HepG2 (cell line): ENCODE measurements around the gene BCL6. TPM values are rescaled to one million over a fixed set of nuclear protein-coding genes. Genes with fewer than 3 reads are reported as not detected.

Source experiments
- ATAC-seq: fragments of 200-7000 bp; cut with Tn5 transposase; 3 replicates; pipeline ENCODE4 v1.9.1; 2020; ENCODE audit warnings: mild to moderate bottlenecking, moderate library complexity
- BruUV-seq: library from RNA; stranded (reverse); fragments of 400-500 nt; replicated peaks from 2 replicates; lab custom pipeline; 2021; lab: Mats Ljungman, UMichigan
- CTCF ChIA-PET: fragments of 300-600 bp; formaldehyde crosslinking; extraction: SDS; loops from one replicate; lab custom pipeline; 2021; ENCODE audit warnings: low total read pairs, inconsistent platforms, low intra/inter-chr PET ratio; lab: Yijun Ruan, JAX
- POLR2A ChIA-PET: fragments of 350-600 bp; sonication (Branson Sonifier 250); formaldehyde crosslinking; loops from one replicate; lab custom pipeline; 2020; ENCODE audit warnings: antibody characterized with exemption, inconsistent platforms; lab: Yijun Ruan, JAX
- DNase-seq: peaks from one replicate; pipeline ENCODE4 v3.0.0-alpha.2; 2015; ENCODE audit warnings: low spot score
- FAIRE-seq: peaks from 3 replicates; lab custom pipeline; 2011; peaks lifted over from hg19 to GRCh38; lab: Jason Lieb, UNC
- H2AFZ ChIP-seq: one replicate; pipeline ENCODE4 v1.6.1; 2011; ENCODE audit warnings: low read length, inconsistent platforms
- H3K27ac ChIP-seq: fragments of 300-600 bp; 3 replicates; pipeline ENCODE4 v1.8.0; 2011; ENCODE audit warnings: mixed run types, mild to moderate bottlenecking, mixed read lengths, low read length, inconsistent platforms; ENCODE audit not compliant: insufficient read depth; ENCODE audit errors: extremely low read length
- H3K27me3 ChIP-seq, 2 experiments: fragments of 200-600 bp in 1 of 2; 2 replicates in 1 of 2; 3 replicates in 1 of 2; pipeline versions ENCODE4 v1.6.0 to v1.8.0; 2011; ENCODE audit warnings: low read length in 2 of 2, mild to moderate bottlenecking in 2 of 2, moderate library complexity in 2 of 2, inconsistent platforms in 1 of 2; ENCODE audit not compliant: insufficient read depth in 2 of 2, control insufficient read depth in 1 of 2
- H3K36me3 ChIP-seq, 2 experiments: fragments of 200-600 bp in 1 of 2; replicated peaks in 1 of 2; 2 replicates in 1 of 2; 3 replicates in 1 of 2; pipeline versions ENCODE4 v1.5.1 to v1.8.0; 2011; ENCODE audit warnings: low read length in 2 of 2, inconsistent platforms in 1 of 2; ENCODE audit not compliant: insufficient read depth in 2 of 2, control insufficient read depth in 1 of 2
- H3K4me1 ChIP-seq: 2 replicates; pipeline ENCODE4 v1.5.1; 2012; ENCODE audit warnings: low read length, inconsistent platforms; ENCODE audit not compliant: insufficient read depth
- H3K4me2 ChIP-seq: 2 replicates; pipeline ENCODE4 v1.6.0; 2011; ENCODE audit warnings: low read depth, low read length, inconsistent platforms
- H3K4me3 ChIP-seq, 3 experiments: fragments of 200-600 bp in 1 of 3; sonication (generic), shearing (Covaris generic) in 1 of 3; replicated peaks in 1 of 3; 2 replicates each; pipeline ENCODE4 v1.5.1; 2011 to 2016; ENCODE audit warnings: low read length in 3 of 3, inconsistent platforms in 2 of 3, low read depth in 2 of 3, mild to moderate bottlenecking in 2 of 3, control low read depth in 1 of 3, mixed read lengths in 1 of 3; ENCODE audit not compliant: insufficient read depth in 1 of 3
- H3K79me2 ChIP-seq: one replicate; pipeline ENCODE4 v1.6.1; 2011; ENCODE audit warnings: low read length, inconsistent platforms; ENCODE audit not compliant: insufficient read depth
- H3K9ac ChIP-seq: 2 replicates; pipeline ENCODE4 v1.6.0; 2011; ENCODE audit warnings: mild to moderate bottlenecking, low read depth, low read length, inconsistent platforms; ENCODE audit not compliant: insufficient read depth
- H3K9me3 ChIP-seq: 2 replicates; pipeline ENCODE4 v1.5.1; 2012; ENCODE audit warnings: mild to moderate bottlenecking, low read length
- H4K20me1 ChIP-seq: 2 replicates; pipeline ENCODE4 v1.6.0; 2011; ENCODE audit warnings: inconsistent platforms, mild to moderate bottlenecking, low read length, moderate library complexity; ENCODE audit not compliant: insufficient read depth
- AGO1 ChIP-seq: fragments of 200-400 bp; formaldehyde crosslinking; IDR thresholded peaks from 2 replicates; pipeline ENCODE4 v1.6.1; 2017; ENCODE audit warnings: mild to moderate bottlenecking, low read depth, low read length, moderate library complexity; ENCODE audit not compliant: poor library complexity, severe bottlenecking
- CBX2 ChIP-seq, 2 experiments: fragments of 200-600 bp in 1 of 2; sonication (generic); formaldehyde crosslinking in 1 of 2; IDR thresholded peaks; 2 replicates each; pipeline versions ENCODE4 v1.7.0 to v1.8.1; 2018 to 2022; ENCODE audit warnings: low read depth in 2 of 2, low read length in 1 of 2, mild to moderate bottlenecking in 1 of 2, missing genetic modification reagents in 1 of 2
- CREB1 ChIP-seq, 2 experiments: fragments of 450-650 bp in 1 of 2; IDR thresholded peaks; 2 replicates each; pipeline ENCODE4 v1.6.1; 2016 to 2017; ENCODE audit warnings: control low read depth in 1 of 2, mild to moderate bottlenecking in 1 of 2, missing compliant biosample characterization in 1 of 2, missing genetic modification characterization in 1 of 2
- GFI1 ChIP-seq: sonication (generic); formaldehyde crosslinking; IDR thresholded peaks from 2 replicates; pipeline ENCODE4 v1.5.0; 2020; ENCODE audit warnings: missing genetic modification reagents, mild to moderate bottlenecking, borderline replicate concordance
- HIVEP1 ChIP-seq: sonication (generic); formaldehyde crosslinking; IDR thresholded peaks from 2 replicates; pipeline ENCODE4 v1.4.0; 2020; ENCODE audit warnings: mild to moderate bottlenecking, missing genetic modification reagents
- HMGA1 ChIP-seq: sonication (generic); formaldehyde crosslinking; conservative IDR thresholded peaks from 2 replicates; pipeline ENCODE4 v1.4.0; 2020; ENCODE audit warnings: missing genetic modification reagents
- NFE2L1 ChIP-seq: sonication (generic); formaldehyde crosslinking; IDR thresholded peaks from 2 replicates; pipeline ENCODE4 v1.4.0; 2020; ENCODE audit warnings: missing genetic modification reagents, mild to moderate bottlenecking, borderline replicate concordance
- NONO ChIP-seq, 2 experiments: fragments of 450-650 bp in 1 of 2; sonication (generic) in 1 of 2; formaldehyde crosslinking in 1 of 2; IDR thresholded peaks in 1 of 2; conservative IDR thresholded peaks in 1 of 2; 2 replicates each; pipeline versions ENCODE4 v1.6.1 to v1.8.0; 2017 to 2022; ENCODE audit warnings: mild to moderate bottlenecking in 1 of 2, missing genetic modification reagents in 1 of 2, moderate library complexity in 1 of 2
- TBX2 ChIP-seq: sonication (generic); formaldehyde crosslinking; IDR thresholded peaks from 2 replicates; pipeline ENCODE4 v1.5.0; 2020; ENCODE audit warnings: missing genetic modification reagents, mild to moderate bottlenecking, borderline replicate concordance
- TCF7 ChIP-seq: sonication (generic); IDR thresholded peaks from 2 replicates; pipeline ENCODE4 v1.6.1; 2016; ENCODE audit warnings: antibody characterized with exemption, low read depth
- ZFP36L2 ChIP-seq: sonication (generic); formaldehyde crosslinking; IDR thresholded peaks from 2 replicates; pipeline ENCODE4 v1.4.0; 2020; ENCODE audit warnings: missing genetic modification reagents
- ZMYM3 ChIP-seq: sonication (generic); formaldehyde crosslinking; IDR thresholded peaks from 2 replicates; pipeline ENCODE4 v1.5.1; 2020; ENCODE audit warnings: mild to moderate bottlenecking, missing genetic modification reagents
- ZUFSP ChIP-seq: sonication (generic); formaldehyde crosslinking; IDR thresholded peaks from 2 replicates; pipeline ENCODE4 v1.9.0; 2021; ENCODE audit warnings: missing genetic modification reagents, mild to moderate bottlenecking, borderline replicate concordance
- WGBS: methylation state at CpG from one replicate; pipeline ENCODE4 v1.1.6; 2017; ENCODE audit warnings: low lambda C conversion rate; 5-methylcytosine and 5-hydroxymethylcytosine counted together
- in situ Hi-C: cut with HindIII; loops from 2 replicates; pipeline ENCODE4 v1.10.0; 2017; ENCODE audit warnings: low pct_unique_long_range_greater_than_20kb; ENCODE audit not compliant: extremely low pct_ligation_motif_present
- intact Hi-C: fragments of 100-400 bp; cut with micrococcal nuclease; formaldehyde crosslinking; loops from one replicate; pipeline ENCODE4 v1.10.0; 2022; ENCODE audit not compliant: unreplicated experiment
- polyA plus RNA-seq, 8 experiments: library from polyadenylated mRNA; depleted of rRNA in 3 of 8; stranded (reverse) in 7 of 8; unstranded in 1 of 8; fragments of >200 nt; fragmentation: Illumina TruSeq in 4 of 8; extraction: Trizol in 4 of 8; gene quantifications; 2 replicates each; pipeline versions ENCODE4 v1.2.1 to v1.2.3, GENCODE V29; 2011 to 2016; ENCODE audit warnings: low read depth in 4 of 8, missing spikeins in 1 of 8, mixed read lengths in 1 of 8; ENCODE audit not compliant: insufficient read depth in 1 of 8
- total RNA-seq, 5 experiments: library from RNA; depleted of rRNA; stranded (reverse); fragments of >200 nt; fragmentation: Illumina TruSeq; extraction: Trizol; gene quantifications; 2 replicates each; pipeline ENCODE4 v1.2.3, GENCODE V29; 2016; ENCODE audit warnings: low read depth in 1 of 5
- TF ChIP-seq, protein P1 (sequence below): IDR thresholded peaks from 2 replicates; pipeline ENCODE4 v1.6.1; 2016; ENCODE audit warnings: mild to moderate bottlenecking, missing biosample characterization, missing genetic modification reagents
- TF ChIP-seq, protein P2 (sequence below): sonication (generic); formaldehyde crosslinking; IDR thresholded peaks from 2 replicates; pipeline ENCODE4 v1.4.0; 2020; ENCODE audit warnings: missing genetic modification reagents; ENCODE audit errors: not compliant biosample characterization
- TF ChIP-seq, protein P3 (sequence below): sonication (generic); formaldehyde crosslinking; IDR thresholded peaks from 2 replicates; pipeline ENCODE4 v1.4.0; 2020; ENCODE audit warnings: missing genetic modification reagents

Gene BCL6
- total and polyA plus RNA-seq, 2 of the 13 experiments (the other 11 are each of a cell fraction or from before 2014, with no cell fraction given), result 21.2 to 53.7 TPM

DNA sequence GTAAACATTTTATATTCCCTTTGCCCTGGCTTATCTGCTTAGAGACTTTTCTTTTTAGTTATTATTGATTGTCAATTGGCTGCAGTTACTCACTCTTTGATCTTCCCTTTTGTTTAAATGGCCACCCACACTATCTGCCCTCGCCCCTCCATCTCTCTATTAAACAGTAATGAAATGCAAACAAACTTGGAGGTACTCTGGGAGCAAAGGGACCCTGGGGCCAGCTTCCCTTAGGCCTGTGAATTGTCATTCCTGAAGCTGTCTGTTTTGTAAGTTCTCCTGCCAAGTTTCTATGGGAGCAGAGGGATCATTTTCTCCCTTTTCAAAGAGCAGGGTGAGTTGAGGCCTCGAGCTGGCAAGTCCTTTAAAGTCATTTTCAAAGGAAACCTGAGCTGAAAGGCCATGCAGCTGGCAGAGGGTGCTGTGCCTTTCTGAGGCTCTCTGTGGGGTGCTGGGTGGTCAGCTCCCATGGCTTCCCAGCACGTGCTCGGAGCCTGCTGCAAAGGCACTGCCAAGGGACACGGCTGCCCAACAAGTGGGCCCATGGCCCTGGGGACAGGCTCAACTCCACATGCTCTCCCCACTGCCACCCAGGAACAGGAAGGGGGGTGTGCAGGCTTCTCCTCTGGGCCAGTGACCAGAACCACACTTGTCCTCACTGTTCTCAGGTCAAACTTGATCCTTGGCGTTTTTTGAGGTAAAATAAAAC, 25.5 kb downstream of the BCL6 start (continued):
- TF ChIP-seq ZUFSP (no peak), ZMYM3 (peak; percentile 37; the same call in 1 of the 2 replicates), NONO (IDR thresholded peaks at IDR 0.05) (no peak), NONO (CRISPR knock-in tag; conservative IDR thresholded peaks at IDR 0.05) (peak; percentile 60; the same call in 1 of the 2 replicates), TBX2 (CRISPR knock-in tag) (peak; percentile 87), ZFP36L2 (CRISPR knock-in tag) (no peak), TCF7 (peak; percentile 95), HMGA1 (CRISPR knock-in tag) (no peak), AGO1 (no peak), GFI1 (CRISPR knock-in tag) (no peak)
- TF ChIP-seq, protein P1, sequence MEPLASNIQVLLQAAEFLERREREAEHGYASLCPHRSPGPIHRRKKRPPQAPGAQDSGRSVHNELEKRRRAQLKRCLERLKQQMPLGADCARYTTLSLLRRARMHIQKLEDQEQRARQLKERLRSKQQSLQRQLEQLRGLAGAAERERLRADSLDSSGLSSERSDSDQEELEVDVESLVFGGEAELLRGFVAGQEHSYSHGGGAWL (CRISPR knock-in tag), result peak; percentile 43; the same call in 1 of the 2 replicates

DNA sequence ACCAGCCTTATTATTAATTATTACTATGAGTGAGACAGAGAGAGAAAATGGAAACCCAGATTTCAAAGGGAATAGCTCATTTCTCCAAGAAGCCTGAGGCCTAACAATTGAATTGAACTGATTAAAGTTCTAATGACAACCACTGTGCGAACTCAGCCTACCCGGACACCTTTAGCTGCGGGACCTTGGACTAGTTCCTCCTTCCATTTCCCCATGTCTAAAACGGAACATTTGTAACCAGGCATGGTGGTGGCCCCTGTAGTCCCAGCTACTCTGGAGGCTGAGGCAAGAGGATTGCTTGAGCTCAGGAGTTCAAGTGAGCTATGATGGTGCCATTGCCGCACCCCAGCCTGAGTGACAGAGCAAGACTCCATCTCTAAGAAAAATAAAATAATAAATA, 26.5 kb downstream of the BCL6 start:
- Histone ChIP-seq H3K27me3 (no peaks in the 10 kb centered on the region), H3K4me2 (no peak overlapping the region), H3K9ac (no peak overlapping the region), H3K79me2 (no peaks in the 10 kb centered on the region), H3K4me3 (no peak overlapping the region), H3K36me3 (peaks cover 7 to 21% of the 10 kb centered on the region in 2 experiments; a peak in 4 of 5 replicates), H2AFZ (no peak overlapping the region), H3K4me1 (peaks cover 47% of the 10 kb centered on the region), H4K20me1 (0 out of 2 replicates have a peak, but pooled peaks cover 4% of the 10 kb centered on the region), H3K9me3 (no peaks in the 10 kb centered on the region), H3K27ac (no peak overlapping the region)
- BruUV-seq, result no TSS peak
- FAIRE-seq (no peak), ATAC-seq (no peak), DNase-seq (no peak)
- ChIA-PET POLR2A (no interaction called here), CTCF (no interaction called here)
- WGBS, result 94% methylated on average over 5 of the region's 5 CpGs
- in situ Hi-C loops (loop anchor here (10.0 kb wide), 1 partner anchor 404 kb away; no protein-coding TSS in a partner anchor), intact Hi-C loops (no loop called here)
- TF ChIP-seq HIVEP1 (no peak), CREB1 (IDR thresholded peaks at IDR 0.05) (no peak), CREB1 (CRISPR knock-in tag; IDR thresholded peaks at IDR 0.05) (no peak), CBX2 (IDR thresholded peaks at IDR 0.05; ENCODE audit: low read depth, low read length) (no peak), CBX2 (CRISPR knock-in tag; IDR thresholded peaks at IDR 0.05; ENCODE audit: low read depth) (no peak), NFE2L1 (CRISPR knock-in tag) (no peak)
- TF ChIP-seq, protein P2, sequence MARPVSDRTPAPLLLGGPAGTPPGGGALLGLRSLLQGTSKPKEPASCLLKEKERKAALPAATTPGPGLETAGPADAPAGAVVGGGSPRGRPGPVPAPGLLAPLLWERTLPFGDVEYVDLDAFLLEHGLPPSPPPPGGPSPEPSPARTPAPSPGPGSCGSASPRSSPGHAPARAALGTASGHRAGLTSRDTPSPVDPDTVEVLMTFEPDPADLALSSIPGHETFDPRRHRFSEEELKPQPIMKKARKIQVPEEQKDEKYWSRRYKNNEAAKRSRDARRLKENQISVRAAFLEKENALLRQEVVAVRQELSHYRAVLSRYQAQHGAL (CRISPR knock-in tag), result no peak
- TF ChIP-seq, protein P3, sequence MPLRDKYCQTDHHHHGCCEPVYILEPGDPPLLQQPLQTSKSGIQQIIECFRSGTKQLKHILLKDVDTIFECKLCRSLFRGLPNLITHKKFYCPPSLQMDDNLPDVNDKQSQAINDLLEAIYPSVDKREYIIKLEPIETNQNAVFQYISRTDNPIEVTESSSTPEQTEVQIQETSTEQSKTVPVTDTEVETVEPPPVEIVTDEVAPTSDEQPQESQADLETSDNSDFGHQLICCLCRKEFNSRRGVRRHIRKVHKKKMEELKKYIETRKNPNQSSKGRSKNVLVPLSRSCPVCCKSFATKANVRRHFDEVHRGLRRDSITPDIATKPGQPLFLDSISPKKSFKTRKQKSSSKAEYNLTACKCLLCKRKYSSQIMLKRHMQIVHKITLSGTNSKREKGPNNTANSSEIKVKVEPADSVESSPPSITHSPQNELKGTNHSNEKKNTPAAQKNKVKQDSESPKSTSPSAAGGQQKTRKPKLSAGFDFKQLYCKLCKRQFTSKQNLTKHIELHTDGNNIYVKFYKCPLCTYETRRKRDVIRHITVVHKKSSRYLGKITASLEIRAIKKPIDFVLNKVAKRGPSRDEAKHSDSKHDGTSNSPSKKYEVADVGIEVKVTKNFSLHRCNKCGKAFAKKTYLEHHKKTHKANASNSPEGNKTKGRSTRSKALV (CRISPR knock-in tag), result no peak
